ENCODE results near the gene EIF4ENIF1. TPM values are rescaled to one million over a fixed set of nuclear protein-coding genes. Genes with fewer than 3 reads are reported as not detected.

The EIF4ENIF1 gene
- total RNA-seq, 4 donors from 2014 or later, result 23.8 to 51.4 (median 25.0) TPM

- DNase-seq (ENCODE audit: extremely low spot score), result no peak
- intact Hi-C loops (cut with DNase I), result no loop called here
- TF ChIP-seq EP300 (IDR thresholded peaks at IDR 0.05) (no peak), POLR2AphosphoS5 (IDR thresholded peaks at IDR 0.05) (no peak), POLR2A (IDR thresholded peaks at IDR 0.05; ENCODE audit: low read depth) (no peak)
- Histone ChIP-seq H3K36me3 (peaks cover 57 to 100% (median 90%) of the 10 kb centered on the region in 4 donors), H3K9me3 (no peaks in the 10 kb centered on the region), H3K4me3 (no peak overlapping the region), H3K27me3 (no peaks in the 10 kb centered on the region), H3K27ac (replicated peaks in 1 of 4) (no peak overlapping the region), H3K4me1 (peaks cover 0 to 4% (median 0%) of the 10 kb centered on the region in 4 donors)
- 86% methylated on average over 5 of the region's 5 CpGs for WGBS
These were observed 48.0 kb downstream of the EIF4ENIF1 start for GRCh38 chr22:31441652-31442051.

DNA sequence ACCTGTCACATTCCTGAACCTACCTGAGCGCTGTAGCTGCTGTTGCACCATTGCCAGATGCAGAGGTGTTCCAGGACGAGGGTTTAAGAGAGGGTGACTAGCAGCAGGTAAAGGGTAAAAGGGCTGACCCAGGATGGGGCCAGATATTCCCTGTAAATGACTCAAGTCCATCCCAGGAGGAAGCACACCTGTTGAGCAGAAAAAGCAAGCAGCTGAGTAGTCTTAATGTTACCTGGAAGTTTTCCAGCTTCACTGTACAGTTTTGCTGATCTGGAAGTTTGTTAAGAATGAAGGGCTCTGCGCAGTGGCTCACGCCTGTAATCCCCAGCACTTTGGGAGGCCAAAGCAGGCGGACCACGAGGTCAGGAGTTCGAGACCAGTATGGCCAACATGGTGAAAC, 49.0 kb downstream of the EIF4ENIF1 start:
- peaks cover 65 to 100% (median 96%) of the 10 kb centered on the region in 4 donors for H3K36me3 ChIP-seq
- no peak overlapping the region for H3K4me3 ChIP-seq
- intact Hi-C loops (cut with DNase I), result no loop called here
- TF ChIP-seq POLR2AphosphoS5 (IDR thresholded peaks at IDR 0.05) (no peak), POLR2A (IDR thresholded peaks at IDR 0.05; ENCODE audit: low read depth) (no peak), EP300 (IDR thresholded peaks at IDR 0.05) (no peak)
- TF ChIP-seq, protein P1, sequence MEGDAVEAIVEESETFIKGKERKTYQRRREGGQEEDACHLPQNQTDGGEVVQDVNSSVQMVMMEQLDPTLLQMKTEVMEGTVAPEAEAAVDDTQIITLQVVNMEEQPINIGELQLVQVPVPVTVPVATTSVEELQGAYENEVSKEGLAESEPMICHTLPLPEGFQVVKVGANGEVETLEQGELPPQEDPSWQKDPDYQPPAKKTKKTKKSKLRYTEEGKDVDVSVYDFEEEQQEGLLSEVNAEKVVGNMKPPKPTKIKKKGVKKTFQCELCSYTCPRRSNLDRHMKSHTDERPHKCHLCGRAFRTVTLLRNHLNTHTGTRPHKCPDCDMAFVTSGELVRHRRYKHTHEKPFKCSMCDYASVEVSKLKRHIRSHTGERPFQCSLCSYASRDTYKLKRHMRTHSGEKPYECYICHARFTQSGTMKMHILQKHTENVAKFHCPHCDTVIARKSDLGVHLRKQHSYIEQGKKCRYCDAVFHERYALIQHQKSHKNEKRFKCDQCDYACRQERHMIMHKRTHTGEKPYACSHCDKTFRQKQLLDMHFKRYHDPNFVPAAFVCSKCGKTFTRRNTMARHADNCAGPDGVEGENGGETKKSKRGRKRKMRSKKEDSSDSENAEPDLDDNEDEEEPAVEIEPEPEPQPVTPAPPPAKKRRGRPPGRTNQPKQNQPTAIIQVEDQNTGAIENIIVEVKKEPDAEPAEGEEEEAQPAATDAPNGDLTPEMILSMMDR (IDR thresholded peaks at IDR 0.05), result no peak
- peaks cover 0 to 4% (median 0%) of the 10 kb centered on the region in 4 donors for H3K4me1 ChIP-seq
- no peak for DNase-seq (ENCODE audit: extremely low spot score)
- H3K27me3 ChIP-seq, result no peaks in the 10 kb centered on the region
- no peaks in the 10 kb centered on the region for H3K9me3 ChIP-seq
- no peak overlapping the region for H3K27ac ChIP-seq (replicated peaks in 1 of 4)
- WGBS, result 94% methylated on average over 7 of the region's 7 CpGs

- TF ChIP-seq, protein P1 (IDR thresholded peaks at IDR 0.05), result no peak
- no peak for TF ChIP-seq POLR2AphosphoS5 (IDR thresholded peaks at IDR 0.05)
- no peak for TF ChIP-seq EP300 (IDR thresholded peaks at IDR 0.05)
- TF ChIP-seq POLR2A (IDR thresholded peaks at IDR 0.05; ENCODE audit: low read depth), result no peak
- intact Hi-C loops (cut with DNase I), result no loop called here
- Histone ChIP-seq H3K4me3 (no peak overlapping the region), H3K4me1 (peaks cover 0 to 4% (median 0%) of the 10 kb centered on the region in 4 donors), H3K36me3 (peaks cover 74 to 100% (median 98%) of the 10 kb centered on the region in 4 donors), H3K9me3 (no peaks in the 10 kb centered on the region), H3K27ac (replicated peaks in 1 of 4) (no peak overlapping the region), H3K27me3 (no peaks in the 10 kb centered on the region)
- 71% methylated on average over 8 of the region's 8 CpGs for WGBS
- no peak for DNase-seq (ENCODE audit: extremely low spot score)
These were observed 49.8 kb downstream of the EIF4ENIF1 start for GRCh38 chr22:31439808-31440207.

- TF ChIP-seq POLR2A (IDR thresholded peaks at IDR 0.05; ENCODE audit: low read depth) (no peak), EP300 (IDR thresholded peaks at IDR 0.05) (no peak), POLR2AphosphoS5 (IDR thresholded peaks at IDR 0.05) (no peak)
- TF ChIP-seq, protein P1 (IDR thresholded peaks at IDR 0.05), result no peak
- Histone ChIP-seq H3K4me1 (peaks cover 0 to 4% (median 0%) of the 10 kb centered on the region in 4 donors), H3K4me3 (no peak overlapping the region), H3K27me3 (no peaks in the 10 kb centered on the region), H3K27ac (replicated peaks in 1 of 4) (peak overlapping the region in 1 of 4 donors; percentile 3), H3K36me3 (peaks cover 75 to 100% (median 100%) of the 10 kb centered on the region in 4 donors), H3K9me3 (no peaks in the 10 kb centered on the region)
- DNase-seq (ENCODE audit: extremely low spot score), result no peak
- intact Hi-C loops (cut with DNase I), result no loop called here
- 84% methylated on average over 3 of the region's 3 CpGs for WGBS
These were observed 53.5 kb downstream of the EIF4ENIF1 start for GRCh38 chr22:31436132-31436531.

GRCh38 chr22:31431950-31432349, 57.7 kb downstream of the EIF4ENIF1 start:
- peaks cover 76 to 100% (median 97%) of the 10 kb centered on the region in 4 donors for H3K36me3 ChIP-seq
- intact Hi-C loops (cut with DNase I), result no loop called here
- H3K27ac ChIP-seq (replicated peaks in 1 of 4), result no peak overlapping the region
- TF ChIP-seq POLR2AphosphoS5 (IDR thresholded peaks at IDR 0.05), result no peak
- no peak for TF ChIP-seq EP300 (IDR thresholded peaks at IDR 0.05)
- TF ChIP-seq, protein P1 (IDR thresholded peaks at IDR 0.05), result no peak
- TF ChIP-seq POLR2A (IDR thresholded peaks at IDR 0.05; ENCODE audit: low read depth), result no peak
- no peaks in the 10 kb centered on the region for H3K27me3 ChIP-seq
- 88% methylated on average over 5 of the region's 5 CpGs for WGBS
- no peak for DNase-seq (ENCODE audit: extremely low spot score)
- no peaks in the 10 kb centered on the region for H3K9me3 ChIP-seq
- no peak overlapping the region for H3K4me3 ChIP-seq
- no peaks in the 10 kb centered on the region for H3K4me1 ChIP-seq
